ENCODE results near the gene BRS3.

The BRS3 gene

DNA sequence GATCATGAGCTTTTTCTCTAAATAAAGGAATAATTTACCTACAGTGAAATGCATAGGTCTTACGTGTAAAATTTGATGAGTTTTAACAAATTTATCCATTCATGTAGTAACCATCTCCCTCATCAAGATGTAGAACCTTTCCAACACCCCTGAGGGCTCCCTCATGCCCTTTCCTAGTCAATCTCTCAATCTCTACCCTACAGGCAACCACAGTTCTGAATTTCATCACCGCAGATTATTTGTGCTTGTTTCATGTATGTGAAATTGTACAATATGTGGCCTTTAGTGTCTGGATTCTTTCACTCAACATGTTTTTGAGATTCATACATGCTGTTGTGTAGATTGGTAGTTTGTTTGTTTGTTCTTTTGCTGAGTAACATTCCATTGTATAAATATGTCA, 46.4 kb downstream of the BRS3 start:
- no peak for DNase-seq (ENCODE audit: low read depth)
- H3K4me3 ChIP-seq (ENCODE audit: low read depth, low read length) = no peak overlapping the region
- TF ChIP-seq, protein P1, sequence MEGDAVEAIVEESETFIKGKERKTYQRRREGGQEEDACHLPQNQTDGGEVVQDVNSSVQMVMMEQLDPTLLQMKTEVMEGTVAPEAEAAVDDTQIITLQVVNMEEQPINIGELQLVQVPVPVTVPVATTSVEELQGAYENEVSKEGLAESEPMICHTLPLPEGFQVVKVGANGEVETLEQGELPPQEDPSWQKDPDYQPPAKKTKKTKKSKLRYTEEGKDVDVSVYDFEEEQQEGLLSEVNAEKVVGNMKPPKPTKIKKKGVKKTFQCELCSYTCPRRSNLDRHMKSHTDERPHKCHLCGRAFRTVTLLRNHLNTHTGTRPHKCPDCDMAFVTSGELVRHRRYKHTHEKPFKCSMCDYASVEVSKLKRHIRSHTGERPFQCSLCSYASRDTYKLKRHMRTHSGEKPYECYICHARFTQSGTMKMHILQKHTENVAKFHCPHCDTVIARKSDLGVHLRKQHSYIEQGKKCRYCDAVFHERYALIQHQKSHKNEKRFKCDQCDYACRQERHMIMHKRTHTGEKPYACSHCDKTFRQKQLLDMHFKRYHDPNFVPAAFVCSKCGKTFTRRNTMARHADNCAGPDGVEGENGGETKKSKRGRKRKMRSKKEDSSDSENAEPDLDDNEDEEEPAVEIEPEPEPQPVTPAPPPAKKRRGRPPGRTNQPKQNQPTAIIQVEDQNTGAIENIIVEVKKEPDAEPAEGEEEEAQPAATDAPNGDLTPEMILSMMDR (IDR thresholded peaks at IDR 0.05; ENCODE audit: low read depth, low read length, missing control alignments) = no peak

DNA sequence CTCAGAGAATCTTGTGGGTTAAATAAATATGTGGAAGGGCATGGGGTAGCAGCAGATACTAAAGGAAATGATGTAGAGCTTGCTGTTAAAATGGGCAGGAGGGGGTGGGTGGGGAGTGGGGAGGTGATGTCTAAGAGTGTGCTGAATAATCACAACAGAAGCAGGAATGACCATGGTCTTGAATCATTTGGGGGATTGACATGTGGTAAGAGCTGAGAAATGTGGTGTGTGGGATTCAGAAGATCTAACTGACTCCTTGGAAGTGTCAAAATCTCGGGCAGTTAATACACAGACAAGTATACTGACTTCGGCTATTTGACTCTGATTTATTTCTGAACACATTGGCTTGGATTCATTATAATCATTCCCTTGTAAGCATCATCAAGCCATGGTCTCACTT, 51.1 kb downstream of the BRS3 start:
- TF ChIP-seq, protein P1 (IDR thresholded peaks at IDR 0.05; ENCODE audit: low read depth, low read length, missing control alignments) = no peak
- no peak for DNase-seq (ENCODE audit: low read depth)

DNA sequence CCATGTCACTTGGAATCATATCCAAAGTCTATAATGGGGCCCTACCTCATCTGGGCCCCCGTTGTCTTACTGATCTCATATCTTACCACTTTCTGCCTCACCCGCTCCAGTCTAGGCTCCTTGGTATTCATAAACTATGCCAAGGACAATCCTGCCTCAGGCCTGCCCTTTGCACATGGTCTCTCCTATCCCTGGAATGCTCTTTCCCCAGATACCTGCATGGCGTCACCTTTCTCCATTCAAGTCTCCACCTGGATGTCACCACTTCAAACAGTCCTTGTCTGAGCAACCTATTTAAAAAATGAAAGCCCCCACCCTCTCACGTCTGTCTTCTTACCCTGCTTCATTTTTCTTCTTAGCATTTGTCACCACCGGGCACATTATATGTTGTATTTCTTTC, 52.5 kb downstream of the BRS3 start:
- TF ChIP-seq, protein P1 (IDR thresholded peaks at IDR 0.05; ENCODE audit: low read depth, low read length, missing control alignments) = no peak
- no peak overlapping the region for H3K4me3 ChIP-seq (ENCODE audit: low read depth, low read length)
- DNase-seq (ENCODE audit: low read depth) = no peak

More for the DNA sequence above, 51.1 kb downstream of the BRS3 start:
- no peak overlapping the region for H3K4me3 ChIP-seq (ENCODE audit: low read depth, low read length)

DNA sequence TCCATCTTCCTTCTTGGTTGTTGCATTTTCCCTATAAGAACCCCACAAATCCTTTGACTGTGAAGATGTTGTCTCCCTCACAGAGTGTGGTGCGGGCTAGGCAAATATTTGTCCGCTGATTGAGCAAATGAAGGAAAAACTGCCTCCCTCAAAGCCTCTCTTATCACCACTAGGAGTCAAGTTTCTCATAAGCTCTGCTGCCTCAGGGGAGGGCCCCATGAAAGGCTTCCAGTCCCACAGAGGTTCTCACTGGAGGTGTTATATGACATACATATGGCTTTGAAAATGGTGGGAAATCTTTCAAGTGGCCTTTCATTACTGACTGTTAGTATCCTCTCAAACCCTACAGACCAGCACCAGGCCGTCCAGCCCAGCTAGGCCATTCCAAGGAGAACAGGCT, 53.5 kb downstream of the BRS3 start:
- TF ChIP-seq, protein P1 (IDR thresholded peaks at IDR 0.05; ENCODE audit: low read depth, low read length, missing control alignments) = no peak
- no peak overlapping the region for H3K4me3 ChIP-seq (ENCODE audit: low read depth, low read length)
- DNase-seq (ENCODE audit: low read depth) = no peak

DNA sequence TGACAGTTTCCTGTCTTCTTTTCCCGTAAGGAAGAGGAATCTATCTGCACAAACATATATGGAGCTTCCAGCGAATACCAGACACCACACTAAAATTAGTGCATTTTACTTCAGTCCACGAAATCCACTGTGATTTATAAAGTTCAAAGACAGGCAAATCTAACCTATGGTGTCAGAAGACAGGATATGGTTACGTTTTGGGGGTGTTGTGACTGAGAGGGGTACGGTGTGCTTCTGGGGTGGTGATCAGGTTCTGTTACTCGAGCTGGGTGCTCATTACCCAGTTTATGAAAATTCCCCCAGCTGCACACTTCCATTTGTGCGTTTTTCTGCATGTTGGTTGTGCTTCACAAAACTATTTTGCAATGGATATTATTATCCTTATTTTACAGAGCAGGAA, 54.5 kb downstream of the BRS3 start:
- no peak for DNase-seq (ENCODE audit: low read depth)
- TF ChIP-seq, protein P1 (IDR thresholded peaks at IDR 0.05; ENCODE audit: low read depth, low read length, missing control alignments) = no peak
- H3K4me3 ChIP-seq (ENCODE audit: low read depth, low read length) = no peak overlapping the region
